ENCODE results near the gene CNKSR2.
"Not testable (repeated sequence)": the region's sequence is repeated elsewhere in the genome, so short reads cannot be mapped to it uniquely, and the experiment has no call there.

The CNKSR2 gene

GRCh38 chrX:21529771-21530170 is 155.6 kb downstream of the CNKSR2 start:
- no peak overlapping the region for H3K27ac ChIP-seq (ENCODE audit: low read depth, low read length, poor library complexity, severe bottlenecking)
- no peaks in the 10 kb centered on the region for H3K9me3 ChIP-seq (ENCODE audit: low read length)
- H3K4me2 ChIP-seq (ENCODE audit: low read length): no peak overlapping the region
- H3K4me1 ChIP-seq (ENCODE audit: insufficient read depth, low read length, severe bottlenecking): no peaks in the 10 kb centered on the region
- H3K36me3 ChIP-seq (ENCODE audit: insufficient read depth, low read length): no peaks in the 10 kb centered on the region
- no peaks in the 10 kb centered on the region for H4K20me1 ChIP-seq (ENCODE audit: insufficient read depth, low read length)
- H3K79me2 ChIP-seq (ENCODE audit: insufficient read depth, low read length): no peaks in the 10 kb centered on the region
- H3K9ac ChIP-seq (ENCODE audit: low read length): no peak overlapping the region
- TF ChIP-seq CTCF (IDR thresholded peaks at IDR 0.05; ENCODE audit: low read length): no peak
- TF ChIP-seq EZH2 (IDR thresholded peaks at IDR 0.05; ENCODE audit: borderline replicate concordance, low read length): no peak
- no peaks in the 10 kb centered on the region for H3K9me2 ChIP-seq (ENCODE audit: low read depth, low read length)
- H3K4me3 ChIP-seq (ENCODE audit: low read depth, low read length, poor library complexity, severe bottlenecking): no peak overlapping the region
- H3K27me3 ChIP-seq (ENCODE audit: insufficient read depth, low read length): no peaks in the 10 kb centered on the region
- no peak overlapping the region for H2AFZ ChIP-seq (ENCODE audit: low read length)
- no peaks in the 10 kb centered on the region for H3F3A ChIP-seq (ENCODE audit: insufficient read depth, low read length)

GRCh38 chrX:21544642-21545041 is 170.4 kb downstream of the CNKSR2 start:
- H3K4me3 ChIP-seq (ENCODE audit: low read depth, low read length, poor library complexity, severe bottlenecking); H3K9ac ChIP-seq (ENCODE audit: low read length); H3K9me2 ChIP-seq (ENCODE audit: low read depth, low read length); H4K20me1 ChIP-seq (ENCODE audit: insufficient read depth, low read length); H3K27ac ChIP-seq (ENCODE audit: low read depth, low read length, poor library complexity, severe bottlenecking); H2AFZ ChIP-seq (ENCODE audit: low read length); H3K27me3 ChIP-seq (ENCODE audit: insufficient read depth, low read length); H3F3A ChIP-seq (ENCODE audit: insufficient read depth, low read length); H3K79me2 ChIP-seq (ENCODE audit: insufficient read depth, low read length); H3K36me3 ChIP-seq (ENCODE audit: insufficient read depth, low read length); H3K4me2 ChIP-seq (ENCODE audit: low read length); H3K9me3 ChIP-seq (ENCODE audit: low read length); H3K4me1 ChIP-seq (ENCODE audit: insufficient read depth, low read length, severe bottlenecking): not testable (repeated sequence)

- TF ChIP-seq EZH2 (IDR thresholded peaks at IDR 0.05; ENCODE audit: borderline replicate concordance, low read length): no peak
- TF ChIP-seq CTCF (IDR thresholded peaks at IDR 0.05; ENCODE audit: low read length): no peak
- Histone ChIP-seq H3K27ac (ENCODE audit: low read depth, low read length, poor library complexity, severe bottlenecking) (no peak overlapping the region), H3K9ac (ENCODE audit: low read length) (no peak overlapping the region), H3K36me3 (ENCODE audit: insufficient read depth, low read length) (no peaks in the 10 kb centered on the region), H3K27me3 (ENCODE audit: insufficient read depth, low read length) (no peaks in the 10 kb centered on the region), H3F3A (ENCODE audit: insufficient read depth, low read length) (no peaks in the 10 kb centered on the region), H3K9me3 (ENCODE audit: low read length) (no peaks in the 10 kb centered on the region), H2AFZ (ENCODE audit: low read length) (no peak overlapping the region), H3K4me2 (ENCODE audit: low read length) (no peak overlapping the region), H3K4me3 (ENCODE audit: low read depth, low read length, poor library complexity, severe bottlenecking) (no peak overlapping the region), H3K4me1 (ENCODE audit: insufficient read depth, low read length, severe bottlenecking) (no peaks in the 10 kb centered on the region), H3K79me2 (ENCODE audit: insufficient read depth, low read length) (no peaks in the 10 kb centered on the region), H4K20me1 (ENCODE audit: insufficient read depth, low read length) (no peaks in the 10 kb centered on the region), H3K9me2 (ENCODE audit: low read depth, low read length) (no peaks in the 10 kb centered on the region)
Observed at GRCh38 chrX:21559417-21559816, 185.2 kb downstream of the CNKSR2 start.

GRCh38 chrX:21565025-21565424 is 190.8 kb downstream of the CNKSR2 start:
- H3K4me1 ChIP-seq (ENCODE audit: insufficient read depth, low read length, severe bottlenecking): no peaks in the 10 kb centered on the region
- no peaks in the 10 kb centered on the region for H3K9me2 ChIP-seq (ENCODE audit: low read depth, low read length)
- H3K4me3 ChIP-seq (ENCODE audit: low read depth, low read length, poor library complexity, severe bottlenecking): no peak overlapping the region
- H3F3A ChIP-seq (ENCODE audit: insufficient read depth, low read length): no peaks in the 10 kb centered on the region
- no peak overlapping the region for H3K27ac ChIP-seq (ENCODE audit: low read depth, low read length, poor library complexity, severe bottlenecking)
- no peak overlapping the region for H3K9ac ChIP-seq (ENCODE audit: low read length)
- no peak overlapping the region for H2AFZ ChIP-seq (ENCODE audit: low read length)
- no peaks in the 10 kb centered on the region for H3K27me3 ChIP-seq (ENCODE audit: insufficient read depth, low read length)
- no peaks in the 10 kb centered on the region for H3K9me3 ChIP-seq (ENCODE audit: low read length)
- H3K79me2 ChIP-seq (ENCODE audit: insufficient read depth, low read length): no peaks in the 10 kb centered on the region
- no peaks in the 10 kb centered on the region for H4K20me1 ChIP-seq (ENCODE audit: insufficient read depth, low read length)
- H3K36me3 ChIP-seq (ENCODE audit: insufficient read depth, low read length): no peaks in the 10 kb centered on the region
- TF ChIP-seq EZH2 (IDR thresholded peaks at IDR 0.05; ENCODE audit: borderline replicate concordance, low read length) (no peak), CTCF (IDR thresholded peaks at IDR 0.05; ENCODE audit: low read length) (no peak)
- no peak overlapping the region for H3K4me2 ChIP-seq (ENCODE audit: low read length)
